Epithelial cell of proximal tubule (primary cell): Measurements from ENCODE around the gene CWH43. TPM values are rescaled to one million over a fixed set of nuclear protein-coding genes. Genes with fewer than 3 reads are reported as not detected.
"Not testable (repeated sequence)": the region's sequence is repeated elsewhere in the genome, so short reads cannot be mapped to it uniquely, and the experiment has no call there.

Experiments used
- DNase-seq: peaks from one replicate; pipeline ENCODE4 v3.0.0-alpha.2; 2011; ENCODE audit warnings: low read depth
- H3K4me3 ChIP-seq: 2 replicates; pipeline ENCODE4 v1.5.1; 2011; ENCODE audit warnings: low read depth, mild to moderate bottlenecking, low read length
- CTCF ChIP-seq: conservative IDR thresholded peaks from 2 replicates; pipeline ENCODE4 v1.5.1; 2012; ENCODE audit warnings: low read depth, mild to moderate bottlenecking, low read length
- total RNA-seq: library from RNA; depleted of rRNA; stranded (reverse); fragments of >200 nt; gene quantifications from 2 replicates; pipeline ENCODE4 v1.2.3, GENCODE V29; 2015

Gene CWH43
- total RNA-seq, 1 donor from 2014 or later, result 0.52 TPM

GRCh38 chr4:48974979-48975640, 11.0 kb upstream of the CWH43 start:
- DNase-seq, result no peak
- H3K4me3 ChIP-seq, result no peak overlapping the region
- TF ChIP-seq CTCF, result no peak

- H3K4me3 ChIP-seq, result no peak overlapping the region
- no peak for DNase-seq
- no peak for TF ChIP-seq CTCF
Measured at GRCh38 chr4:48976041-48976440, 10.0 kb upstream of the CWH43 start.

- TF ChIP-seq CTCF, result no peak
- H3K4me3 ChIP-seq, result no peak overlapping the region
- no peak for DNase-seq
Measured at GRCh38 chr4:48979914-48980579, 6.0 kb upstream of the CWH43 start.

GRCh38 chr4:48984005-48984404, 2.1 kb upstream of the CWH43 start:
- not testable (repeated sequence) for DNase-seq, H3K4me3 ChIP-seq

GRCh38 chr4:48985602-48985975, 486 bp upstream of the CWH43 start:
- no peak for TF ChIP-seq CTCF
- DNase-seq, result no peak
- H3K4me3 ChIP-seq, result peak overlapping the region; percentile 35

- no peak overlapping the region for H3K4me3 ChIP-seq
Measured at GRCh38 chr4:48986654-48987164, 634 bp downstream of the CWH43 start.

More at GRCh38 chr4:48986654-48987164, 634 bp downstream of the CWH43 start:
- DNase-seq, result no peak
- no peak for TF ChIP-seq CTCF
